NK-92 (cell line): ENCODE data around the gene FUT7.

ENCODE experiments used
- DNase-seq: peaks from one replicate; lab custom pipeline; 2025; ENCODE audit not compliant: unreplicated experiment; lab: John Stamatoyannopoulos, UW

The FUT7 gene

GRCh38 chr9:137019891-137020683, 11.8 kb downstream of the FUT7 start:
- no peak for DNase-seq

- no peak for DNase-seq
These were observed 12.9 kb downstream of the FUT7 start for GRCh38 chr9:137018761-137019559.

DNA sequence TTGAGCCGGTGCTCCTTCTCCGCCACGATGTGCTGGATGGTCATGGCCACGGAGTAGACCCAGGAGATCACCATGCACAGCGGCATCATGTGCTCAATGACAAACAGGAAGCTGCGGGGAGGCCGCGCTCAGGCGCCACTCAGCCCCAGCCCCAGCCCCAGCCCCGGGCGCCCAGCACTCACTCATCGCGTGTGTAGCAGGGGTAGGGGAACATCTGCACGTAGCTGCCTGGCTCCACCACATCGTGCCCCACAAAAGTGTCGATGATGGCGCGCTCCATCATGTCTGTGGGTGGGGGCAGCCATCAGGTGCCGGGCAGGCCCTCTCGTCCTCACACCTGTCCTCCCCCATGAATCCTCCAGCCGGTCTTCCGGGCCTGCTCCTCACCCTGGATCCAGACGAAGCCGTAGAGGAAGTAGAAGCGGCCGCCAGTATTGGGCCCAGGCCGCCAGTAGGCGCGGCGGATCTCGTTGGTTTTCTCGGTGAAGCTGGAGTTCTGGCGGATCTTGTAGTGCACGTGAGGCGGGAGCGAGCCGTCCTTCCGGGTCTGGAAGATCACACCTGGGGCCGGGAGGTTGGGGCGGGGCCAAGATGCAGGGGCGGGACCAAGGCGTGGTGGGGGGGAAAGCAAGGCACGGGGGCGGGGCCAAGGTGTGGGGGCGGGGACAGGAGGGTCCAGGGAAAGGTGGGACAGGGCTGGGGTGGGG, 13.9 kb downstream of the FUT7 start:
- no peak for DNase-seq

- no peak for DNase-seq
These were observed 14.8 kb downstream of the FUT7 start for GRCh38 chr9:137017071-137017470.

DNA sequence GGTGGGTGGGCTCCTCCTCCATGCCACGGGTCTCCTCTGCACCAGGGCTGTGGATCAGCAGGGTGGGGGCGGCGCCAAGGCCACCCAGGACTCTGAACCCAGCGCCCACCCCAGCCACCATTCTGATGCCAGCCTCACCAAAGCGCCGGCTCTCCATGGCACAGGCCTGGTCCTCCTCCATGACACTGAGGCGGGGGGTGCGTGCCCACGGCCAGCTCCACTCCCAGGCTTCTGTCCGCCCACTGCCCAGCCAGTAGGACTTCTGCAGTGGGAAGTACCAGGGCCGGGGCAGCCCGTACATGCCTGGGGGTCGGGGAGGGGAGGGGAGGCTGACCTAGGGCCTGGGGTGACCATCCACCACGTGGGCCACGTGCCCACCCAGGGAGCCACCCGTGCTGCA, 15.5 kb downstream of the FUT7 start:
- no peak for DNase-seq

- DNase-seq = no peak
These were observed 15.9 kb downstream of the FUT7 start for GRCh38 chr9:137015976-137016375.

DNA sequence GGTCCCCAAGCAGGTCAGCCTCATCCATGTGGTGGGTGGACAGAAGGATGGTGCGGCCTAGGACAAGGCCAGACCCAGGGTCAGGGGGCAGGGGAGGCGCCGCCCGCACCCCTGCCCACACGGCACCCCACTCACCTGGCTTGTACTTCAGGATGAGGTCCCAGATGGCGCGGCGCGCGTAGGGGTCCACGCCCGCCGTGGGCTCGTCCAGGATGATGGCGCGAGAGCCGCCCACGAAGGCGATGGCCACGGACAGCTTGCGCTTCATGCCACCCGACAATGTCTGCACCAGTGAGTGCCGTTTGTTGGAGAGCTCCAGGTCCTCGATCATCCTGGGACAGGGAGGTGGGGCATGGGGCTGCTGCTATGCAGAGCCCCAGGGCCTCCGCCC, 16.4 kb downstream of the FUT7 start:
- no peak for DNase-seq

- DNase-seq = no peak
These were observed 16.9 kb downstream of the FUT7 start for GRCh38 chr9:137014776-137015539.

DNA sequence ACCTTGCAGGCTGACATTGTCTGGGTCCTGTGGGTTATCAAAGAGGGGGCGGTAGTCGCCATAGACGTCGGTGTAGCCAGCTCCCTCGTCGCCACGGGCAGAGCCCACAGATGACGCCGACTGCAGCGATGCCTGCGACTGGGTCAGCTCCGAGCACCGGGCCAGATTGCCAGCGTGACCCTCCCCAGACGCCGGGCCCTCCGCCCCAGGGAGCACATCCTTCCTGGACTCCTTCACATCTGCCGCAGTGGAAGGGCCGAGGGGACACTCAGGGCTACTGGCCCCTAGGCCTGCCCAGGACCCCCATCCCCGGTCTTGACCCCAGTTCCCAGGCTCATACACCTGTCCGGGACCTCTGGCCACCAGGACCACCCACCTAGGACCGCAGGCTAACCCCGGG, 17.7 kb downstream of the FUT7 start:
- no peak for DNase-seq

GRCh38 chr9:137013571-137013940, 18.3 kb downstream of the FUT7 start:
- DNase-seq = no peak

DNA sequence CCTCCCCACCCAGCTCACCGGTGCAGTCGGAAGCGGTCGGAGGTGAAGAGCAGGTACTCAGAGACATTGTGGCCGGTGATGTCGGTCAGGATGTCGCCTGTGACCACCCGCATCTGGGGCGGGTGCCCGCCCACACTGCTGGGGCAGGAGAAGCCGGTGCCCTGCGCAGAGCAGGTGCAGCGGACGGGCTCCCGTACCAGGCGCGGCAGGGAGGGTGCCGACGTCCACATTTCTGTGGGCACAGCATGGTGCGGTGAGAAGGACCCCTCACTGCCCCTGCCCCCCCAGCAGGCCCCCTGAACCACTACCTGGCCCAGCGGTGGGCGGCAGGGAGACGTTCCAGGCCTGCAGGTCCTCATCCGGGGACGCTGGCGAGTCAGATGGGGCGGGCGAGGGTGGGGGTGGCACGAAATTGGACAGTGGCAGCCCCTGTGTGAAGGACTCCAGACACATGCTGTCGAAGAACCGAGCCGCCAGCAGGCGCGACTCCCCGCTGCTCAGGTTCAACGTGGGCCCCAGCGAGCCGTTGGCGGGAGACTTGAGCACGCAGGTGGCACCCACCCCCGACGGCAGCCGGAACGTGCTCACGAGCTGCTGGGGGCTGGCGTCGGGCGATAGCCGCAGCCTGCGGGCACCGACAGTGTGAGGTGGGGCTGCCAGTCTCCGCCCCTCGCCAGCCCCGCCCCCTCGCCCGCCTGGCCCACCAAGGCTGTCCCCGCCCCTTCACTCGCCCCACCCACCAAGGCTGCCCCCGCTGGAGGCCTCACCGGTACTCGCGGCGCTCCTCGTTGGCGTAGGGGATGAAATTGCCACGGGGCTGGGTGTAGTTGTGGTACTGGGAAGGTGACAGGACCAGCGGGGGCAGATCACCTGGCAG, 19.0 kb downstream of the FUT7 start:
- DNase-seq = no peak

GRCh38 chr9:137011907-137012675, 19.8 kb downstream of the FUT7 start:
- DNase-seq = no peak

GRCh38 chr9:137011156-137011555, 20.7 kb downstream of the FUT7 start:
- DNase-seq = no peak

GRCh38 chr9:137009938-137010732, 21.8 kb downstream of the FUT7 start:
- DNase-seq = no peak

DNA sequence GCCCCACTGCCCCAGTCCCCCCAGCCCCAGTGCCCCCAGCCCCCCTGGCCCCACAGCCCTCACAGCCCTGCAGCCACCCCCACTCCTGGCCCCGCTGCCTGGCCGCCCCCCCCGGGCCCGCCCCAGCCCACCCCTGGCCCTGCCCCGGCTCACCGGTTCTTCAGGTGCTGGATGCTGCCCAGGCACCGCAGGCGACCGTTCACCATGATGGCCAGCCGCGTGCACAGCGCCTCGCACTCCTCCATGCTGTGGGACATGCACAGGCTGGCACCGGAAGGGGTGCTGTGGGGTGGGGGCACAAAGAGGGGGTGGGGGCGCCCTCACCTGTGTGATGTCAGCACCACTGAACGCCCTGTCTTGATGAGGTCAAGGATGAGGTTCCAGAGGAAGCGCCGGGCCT, 22.7 kb downstream of the FUT7 start:
- DNase-seq = no peak

GRCh38 chr9:137008312-137008711, 23.6 kb downstream of the FUT7 start:
- no peak for DNase-seq

DNA sequence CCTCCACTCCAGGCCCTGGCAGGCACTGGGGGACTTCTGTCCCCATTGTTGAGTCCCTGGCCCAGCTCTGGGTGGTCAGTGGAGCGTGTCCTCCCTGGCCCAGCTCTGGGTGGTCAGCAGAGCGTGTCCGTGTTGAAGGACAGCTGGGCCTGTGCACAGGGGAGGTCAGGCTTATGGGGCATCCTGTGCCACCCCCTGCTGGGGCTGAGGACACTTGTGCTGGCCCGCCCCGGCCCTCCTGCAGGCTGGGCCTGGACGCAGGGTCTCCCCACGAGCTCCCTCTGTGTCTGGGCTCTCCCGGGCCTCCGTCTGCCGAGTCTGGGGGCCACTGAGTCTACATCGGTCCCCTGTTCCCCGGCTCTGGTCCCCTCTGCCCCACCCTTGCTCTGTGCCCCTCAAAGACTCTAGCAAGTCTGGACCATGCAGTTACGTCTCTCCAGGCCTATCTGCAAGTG, 24.0 kb downstream of the FUT7 start:
- DNase-seq = no peak

DNA sequence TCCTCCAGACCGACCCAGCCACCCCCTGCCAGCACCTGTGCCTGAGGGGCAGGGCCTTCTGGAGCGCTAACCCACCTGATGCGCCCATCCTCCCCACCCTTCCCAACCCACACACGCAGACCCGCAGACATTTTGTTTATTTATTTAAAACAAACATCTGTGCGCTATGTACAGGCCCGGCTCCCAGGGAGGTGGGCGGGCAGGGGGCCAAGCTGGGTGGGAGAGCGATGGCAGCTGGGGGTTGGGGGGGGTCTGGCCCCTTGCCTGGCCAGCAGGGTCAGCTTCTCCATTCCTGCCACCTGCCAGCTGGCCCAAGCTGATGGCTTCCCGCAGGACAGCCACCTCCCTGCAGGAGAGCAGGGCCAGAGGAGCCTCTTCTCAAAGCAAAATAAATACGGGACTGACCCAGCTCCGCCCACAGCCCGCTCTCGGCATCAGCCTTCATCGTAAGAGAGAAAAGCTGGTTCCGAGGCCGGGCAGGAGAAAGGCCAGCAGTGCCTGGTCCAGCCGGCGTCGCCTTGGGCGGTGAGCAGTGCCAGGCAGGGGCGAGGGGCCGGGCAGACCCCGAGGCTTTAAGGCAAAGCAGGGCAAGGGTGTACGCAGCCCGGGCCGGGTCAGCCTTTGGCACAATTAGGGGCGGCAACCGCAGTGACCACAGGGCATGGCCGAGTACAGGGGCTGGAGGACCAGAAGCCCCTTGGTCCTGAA, 24.6 kb downstream of the FUT7 start:
- DNase-seq = no peak
